ENCODE data around the gene IER3.

The IER3 gene

GRCh38 chr6:30717129-30717844 is 27.1 kb downstream of the IER3 start, which contains the start of gene MDC1 (continued):
- TF ChIP-seq PRDM6 (tag by site-specific recombination; IDR thresholded peaks at IDR 0.05) (no peak), KLF10 (tag by site-specific recombination; IDR thresholded peaks at IDR 0.05) (peak; percentile 92), TRIM28 (IDR thresholded peaks at IDR 0.05; ENCODE audit: borderline replicate concordance, low read length) (peak; percentile 95), ZNF155 (tag by site-specific recombination; IDR thresholded peaks at IDR 0.05) (no peak), ZNF169 (tag by site-specific recombination; IDR thresholded peaks at IDR 0.05) (no peak), ZNF138 (tag by site-specific recombination; IDR thresholded peaks at IDR 0.05; ENCODE audit: borderline replicate concordance) (no peak), PRDM10 (tag by site-specific recombination; IDR thresholded peaks at IDR 0.05) (peak; percentile 92), HOXC10 (CRISPR knock-in tag; IDR thresholded peaks at IDR 0.05) (peak; percentile 95; the same call in 1 of the 2 replicates), ZBTB44 (tag by site-specific recombination; IDR thresholded peaks at IDR 0.05) (peak; percentile 99), SP7 (tag by site-specific recombination; IDR thresholded peaks at IDR 0.05) (peak; percentile 91), ZNF580 (tag by site-specific recombination; IDR thresholded peaks at IDR 0.05) (peak; percentile 81), ZNF140 (tag by site-specific recombination; IDR thresholded peaks at IDR 0.05) (no peak), ZNF23 (tag by site-specific recombination; IDR thresholded peaks at IDR 0.05; ENCODE audit: borderline replicate concordance) (no peak), ZNF433 (tag by site-specific recombination; IDR thresholded peaks at IDR 0.05; ENCODE audit: low read depth) (no peak), ZNF350 (tag by site-specific recombination; IDR thresholded peaks at IDR 0.05) (no peak), FEZF1 (tag by site-specific recombination; IDR thresholded peaks at IDR 0.05) (peak; percentile 31; the same call in 1 of the 2 replicates), ZNF404 (tag by site-specific recombination; IDR thresholded peaks at IDR 0.05) (no peak), ZNF560 (tag by site-specific recombination; IDR thresholded peaks at IDR 0.05; ENCODE audit: borderline replicate concordance) (no peak), ZNF416 (tag by site-specific recombination; IDR thresholded peaks at IDR 0.05) (no peak), ZNF555 (tag by site-specific recombination; conservative IDR thresholded peaks at IDR 0.05) (no peak), HOXD13 (CRISPR knock-in tag; IDR thresholded peaks at IDR 0.05; ENCODE audit: borderline replicate concordance) (peak; percentile 75; the same call in 1 of the 2 replicates), ZNF335 (tag by site-specific recombination; conservative IDR thresholded peaks at IDR 0.05) (peak; percentile 68), ZNF768 (tag by site-specific recombination; IDR thresholded peaks at IDR 0.05) (no peak), ZNF747 (tag by site-specific recombination; IDR thresholded peaks at IDR 0.05) (no peak), ZNF341 (tag by site-specific recombination; IDR thresholded peaks at IDR 0.05; ENCODE audit: low read depth) (peak; percentile 94), ZNF112 (tag by site-specific recombination; IDR thresholded peaks at IDR 0.05) (no peak), ELK4 (IDR thresholded peaks at IDR 0.05; ENCODE audit: borderline replicate concordance, low read depth, low read length) (no peak), ZNF776 (tag by site-specific recombination; IDR thresholded peaks at IDR 0.05; ENCODE audit: borderline replicate concordance) (no peak), ZNF623 (tag by site-specific recombination; IDR thresholded peaks at IDR 0.05) (peak; percentile 10; the same call in 1 of the 2 replicates), ZNF626 (tag by site-specific recombination; IDR thresholded peaks at IDR 0.05) (no peak), ZNF114 (tag by site-specific recombination; IDR thresholded peaks at IDR 0.05) (no peak)
